NCI-H748 (cell line): ENCODE results near the gene CIB4.

Experiments used
- DNase-seq: peaks from one replicate; lab custom pipeline; 2025; ENCODE audit not compliant: unreplicated experiment; lab: John Stamatoyannopoulos, UW

Gene CIB4

GRCh38 chr2:26609205-26609631, 31.9 kb downstream of the CIB4 start:
- DNase-seq: no peak

- DNase-seq: no peak
Measured at GRCh38 chr2:26608557-26608956, 32.6 kb downstream of the CIB4 start.

- no peak for DNase-seq
Measured at GRCh38 chr2:26607698-26608097, 33.5 kb downstream of the CIB4 start.

GRCh38 chr2:26606847-26607190, 34.3 kb downstream of the CIB4 start:
- no peak for DNase-seq

- DNase-seq: no peak
Measured at GRCh38 chr2:26605999-26606846, 34.9 kb downstream of the CIB4 start.

DNA sequence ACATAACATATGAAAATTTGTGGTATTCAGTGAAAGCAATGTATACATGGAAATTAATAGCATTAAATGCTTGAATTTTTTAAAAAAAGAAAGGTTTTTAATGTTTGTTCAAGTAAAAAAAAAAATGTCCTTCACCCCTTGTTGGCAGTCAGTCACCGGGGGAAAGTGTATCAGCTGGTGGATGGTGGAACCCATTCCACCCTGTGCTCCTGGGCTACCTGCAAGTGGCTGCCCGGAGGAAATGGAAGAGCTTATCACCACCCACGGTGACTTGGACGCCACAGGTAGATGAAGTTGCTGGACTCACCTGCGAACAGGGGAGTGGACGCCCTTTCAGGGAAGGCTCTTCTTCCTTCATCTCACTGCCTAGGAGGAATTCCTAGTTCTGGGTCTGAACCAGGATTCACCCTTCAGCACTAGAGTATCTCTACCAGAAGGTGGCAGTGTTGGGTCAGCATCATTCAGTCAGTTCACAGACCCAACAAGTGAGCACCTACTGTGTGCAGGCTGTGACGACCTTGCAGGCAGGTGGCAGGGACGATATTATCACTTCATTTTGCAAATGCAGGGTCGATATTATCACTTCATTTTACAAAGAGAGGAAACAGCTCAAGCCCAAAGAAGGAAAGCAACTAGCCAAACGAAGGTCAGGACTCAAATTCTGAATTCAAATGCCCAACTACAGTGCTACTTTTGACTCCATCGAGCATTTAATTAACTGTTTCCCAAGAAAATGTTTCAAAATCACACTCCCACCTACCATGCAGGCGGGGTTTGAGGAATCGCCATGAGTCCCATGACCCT, 35.8 kb downstream of the CIB4 start:
- DNase-seq: peak; percentile 52

- no peak for DNase-seq
Measured at GRCh38 chr2:26602575-26602974, 38.6 kb downstream of the CIB4 start.

GRCh38 chr2:26599387-26599786, 41.8 kb downstream of the CIB4 start:
- no peak for DNase-seq

DNA sequence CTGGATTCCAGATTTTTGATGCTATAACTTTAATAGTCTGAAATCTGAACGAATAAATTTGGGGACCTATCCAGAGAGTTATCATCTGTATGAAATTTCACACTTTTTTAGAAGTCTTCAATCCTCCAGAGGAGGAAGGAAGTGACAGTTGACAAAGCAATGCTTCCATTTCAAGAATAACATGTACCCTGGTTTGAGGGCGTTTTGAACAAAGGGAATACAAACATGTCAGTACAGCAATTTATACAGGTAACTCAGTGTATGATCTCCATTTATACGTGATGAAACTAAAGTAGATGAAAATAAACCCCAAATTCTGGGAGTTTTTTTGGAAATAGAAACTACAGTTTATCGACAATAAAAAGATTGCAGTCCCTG, 42.2 kb downstream of the CIB4 start:
- no peak for DNase-seq

DNA sequence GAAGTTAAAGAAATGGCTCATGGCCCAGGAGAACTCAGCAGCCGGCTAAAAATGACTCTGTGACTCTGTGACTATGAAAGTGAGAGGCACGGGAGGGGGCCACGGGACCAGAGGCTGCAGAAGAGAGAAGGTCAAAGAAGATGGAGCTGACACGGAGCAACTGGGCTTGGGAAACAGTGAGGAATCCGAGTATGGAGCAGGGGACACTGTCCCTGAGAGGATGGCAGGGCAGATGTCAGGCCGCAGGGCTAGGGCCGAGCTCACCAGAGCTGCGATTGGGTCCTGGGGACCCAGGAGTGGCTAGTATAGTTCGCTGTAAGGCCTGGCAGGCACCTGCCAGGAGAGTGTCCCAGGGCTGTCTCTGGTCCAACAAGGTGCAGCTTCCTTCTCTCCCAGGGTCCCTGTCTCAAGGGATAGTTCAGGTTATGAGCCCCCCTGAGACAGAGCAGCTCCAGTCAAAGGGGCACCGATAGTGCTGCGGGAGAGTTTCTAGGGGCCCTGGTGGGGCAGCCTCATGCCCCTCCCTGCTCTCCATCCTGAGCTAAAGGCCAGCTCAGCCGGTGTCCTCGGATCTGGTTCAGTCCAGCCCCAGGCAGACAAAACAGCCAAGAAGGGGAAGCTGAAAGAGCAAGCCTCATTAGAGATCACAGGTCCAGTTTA, 42.7 kb downstream of the CIB4 start:
- DNase-seq: no peak

GRCh38 chr2:26597197-26597596, 44.0 kb downstream of the CIB4 start:
- DNase-seq: no peak

- no peak for DNase-seq
Measured at GRCh38 chr2:26595146-26595545, 46.0 kb downstream of the CIB4 start.

GRCh38 chr2:26591619-26592505, 49.3 kb downstream of the CIB4 start:
- no peak for DNase-seq

DNA sequence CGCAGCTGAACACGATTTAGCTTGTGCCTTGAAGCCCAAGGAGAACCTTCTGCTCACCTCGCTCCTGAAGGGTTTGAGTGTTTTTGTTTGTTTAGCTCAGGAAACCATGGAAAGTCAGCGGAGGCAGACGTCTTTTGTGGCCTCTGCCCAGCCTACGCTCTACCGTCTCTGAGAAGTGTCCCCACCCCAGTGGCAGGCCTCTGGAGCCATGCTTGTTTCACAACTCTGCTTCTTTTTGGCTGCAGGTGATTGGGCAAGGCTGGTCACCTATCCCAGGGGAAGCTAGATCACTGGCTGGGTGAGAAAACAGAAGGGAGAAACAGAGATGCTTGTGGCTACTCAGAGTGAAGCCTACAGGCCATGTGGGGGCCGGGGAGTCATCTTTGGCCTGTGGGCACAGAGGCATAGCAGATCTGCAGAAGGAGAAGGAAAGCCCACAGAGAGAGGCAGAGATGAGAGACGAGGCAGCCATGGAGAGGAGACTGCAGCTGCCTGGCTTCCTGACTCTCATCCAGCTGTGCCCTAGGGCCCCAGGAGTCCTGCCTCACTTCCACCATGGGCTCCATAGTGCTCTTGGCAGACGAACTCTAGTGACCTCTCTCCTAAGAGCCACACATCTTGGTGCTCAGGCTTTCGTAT, 50.1 kb downstream of the CIB4 start:
- no peak for DNase-seq

DNA sequence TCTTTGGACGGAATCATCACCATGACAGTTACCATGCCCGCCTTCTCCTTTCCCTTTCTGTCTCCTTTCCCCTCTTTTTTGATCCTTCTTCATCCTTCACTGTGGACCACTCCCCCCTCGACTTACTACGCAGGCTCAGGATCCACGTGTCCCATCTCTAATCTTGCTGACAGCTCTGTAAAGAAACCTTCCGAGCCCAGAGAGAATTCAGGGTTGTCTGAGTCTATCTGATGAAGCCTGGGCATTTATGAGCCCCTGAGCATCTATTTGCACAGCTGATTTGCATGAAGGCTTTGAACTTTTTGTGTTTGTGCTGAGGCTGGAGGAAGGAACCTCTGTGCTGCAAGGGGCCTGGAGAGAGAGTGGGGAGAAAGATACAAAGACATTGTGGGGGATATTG, 50.7 kb downstream of the CIB4 start:
- DNase-seq: no peak

DNA sequence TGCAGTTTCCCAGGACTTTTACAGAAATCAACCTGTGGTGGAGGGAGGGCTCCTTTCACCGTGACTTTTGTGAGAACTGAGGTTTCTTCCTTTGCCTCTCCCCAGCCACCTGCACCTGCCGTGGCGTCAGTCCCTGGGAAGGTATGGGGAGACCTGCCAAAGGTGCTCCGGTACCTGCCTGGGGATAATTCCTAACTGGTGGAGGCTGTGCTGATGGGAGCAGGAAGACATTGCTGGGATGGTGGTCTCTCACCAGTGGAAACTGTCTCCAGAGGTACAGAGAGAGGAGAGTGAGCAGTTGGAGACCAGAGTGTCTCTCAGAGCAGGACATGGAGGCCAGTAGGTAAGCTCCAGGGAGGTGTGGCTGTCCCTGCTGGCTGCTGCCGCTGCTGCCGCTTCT, 52.6 kb downstream of the CIB4 start:
- no peak for DNase-seq

DNA sequence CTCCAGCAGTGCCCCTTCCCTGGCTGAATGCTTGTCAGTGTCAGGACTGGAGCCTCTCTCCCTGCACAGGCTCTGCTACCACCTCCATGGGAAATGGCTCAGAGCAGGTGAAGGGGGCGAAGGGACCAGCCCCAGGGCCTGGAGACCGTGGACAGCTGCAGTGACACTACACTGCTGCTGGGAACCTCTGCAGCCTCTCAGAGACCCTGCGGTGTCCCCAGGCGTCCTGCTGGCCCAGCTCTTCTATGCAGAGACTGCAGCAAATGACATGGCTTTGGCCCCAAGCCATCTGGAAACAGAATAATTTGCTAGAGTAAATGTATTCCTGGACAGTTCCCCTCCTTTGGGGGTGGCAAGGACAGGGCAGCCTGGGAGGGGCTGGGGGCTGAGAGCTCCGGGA, 53.2 kb downstream of the CIB4 start:
- DNase-seq: no peak

- no peak for DNase-seq
Measured at GRCh38 chr2:26585966-26586365, 55.2 kb downstream of the CIB4 start.

GRCh38 chr2:26585100-26585499, 56.1 kb downstream of the CIB4 start:
- DNase-seq: no peak

GRCh38 chr2:26584656-26585055, 56.5 kb downstream of the CIB4 start:
- no peak for DNase-seq
